Mesenchymal stem cell (in vitro differentiated cells and primary cell): ENCODE data around the gene EHF.

Experiments used
- DNase-seq: peaks from one replicate; pipeline ENCODE4 v3.0.0-alpha.2; 2013
- H2AFZ ChIP-seq: one replicate; pipeline ENCODE4 v1.6.1; 2013; ENCODE audit warnings: low read depth, mild to moderate bottlenecking, control low read depth, inconsistent platforms, low read length, moderate library complexity
- H2AK5ac ChIP-seq: 2 replicates; pipeline ENCODE4 v1.6.1; 2013; ENCODE audit warnings: low read length, moderate library complexity, mild to moderate bottlenecking, inconsistent platforms; ENCODE audit not compliant: severe bottlenecking
- H2BK120ac ChIP-seq: one replicate; pipeline ENCODE4 v1.6.1; 2013; ENCODE audit warnings: low read depth, mild to moderate bottlenecking, inconsistent platforms, low read length, moderate library complexity
- H2BK12ac ChIP-seq, 2 experiments: one replicate each; pipeline ENCODE4 v1.6.1; 2013; ENCODE audit warnings: inconsistent platforms in 2 of 2, low read length in 2 of 2, mild to moderate bottlenecking in 2 of 2, moderate library complexity in 2 of 2, control low read depth in 1 of 2
- H2BK15ac ChIP-seq: one replicate; pipeline ENCODE4 v1.6.1; 2013; ENCODE audit warnings: mild to moderate bottlenecking, low read depth, inconsistent platforms; ENCODE audit not compliant: poor library complexity, severe bottlenecking
- H2BK5ac ChIP-seq: 2 replicates; pipeline ENCODE4 v1.6.1; 2013; ENCODE audit warnings: low read depth, mild to moderate bottlenecking, low read length, control low read depth, inconsistent platforms; ENCODE audit not compliant: poor library complexity, severe bottlenecking
- H3K14ac ChIP-seq, 2 experiments: one replicate each; pipeline ENCODE4 v1.6.1; 2013; ENCODE audit warnings: inconsistent platforms in 2 of 2, low read length in 2 of 2, control low read depth in 1 of 2, mild to moderate bottlenecking in 1 of 2, moderate library complexity in 1 of 2
- H3K18ac ChIP-seq, 2 experiments: one replicate each; pipeline ENCODE4 v1.6.1; 2013; ENCODE audit warnings: inconsistent platforms in 2 of 2, low read length in 2 of 2, control low read depth in 1 of 2, low read depth in 1 of 2, mild to moderate bottlenecking in 1 of 2
- H3K23ac ChIP-seq, 2 experiments: one replicate each; pipeline ENCODE4 v1.6.1; 2013; ENCODE audit warnings: inconsistent platforms in 2 of 2, low read length in 2 of 2, mild to moderate bottlenecking in 2 of 2, moderate library complexity in 2 of 2, control low read depth in 1 of 2
- H3K27ac ChIP-seq: 2 replicates; pipeline ENCODE4 v1.5.1; 2013; ENCODE audit warnings: mild to moderate bottlenecking, moderate library complexity, low read length, control low read depth, inconsistent platforms; ENCODE audit not compliant: poor library complexity, severe bottlenecking
- H3K27me3 ChIP-seq, 2 experiments: 2 replicates each; pipeline versions ENCODE4 v1.6.1 to v1.7.0; 2013; ENCODE audit warnings: low read length in 2 of 2, mild to moderate bottlenecking in 2 of 2, moderate library complexity in 2 of 2, control low read depth in 1 of 2, inconsistent platforms in 1 of 2; ENCODE audit not compliant: control insufficient read depth in 1 of 2, insufficient read depth in 1 of 2
- H3K36me3 ChIP-seq, 2 experiments: 2 replicates each; pipeline versions ENCODE4 v1.6.1 to v1.7.0; 2013; ENCODE audit warnings: low read length in 2 of 2, control low read depth in 1 of 2, inconsistent platforms in 1 of 2, low read depth in 1 of 2, mild to moderate bottlenecking in 1 of 2; ENCODE audit not compliant: insufficient read depth in 2 of 2, control insufficient read depth in 1 of 2
- H3K4ac ChIP-seq, 2 experiments: one replicate each; pipeline ENCODE4 v1.6.1; 2013; ENCODE audit warnings: inconsistent platforms in 2 of 2, low read length in 2 of 2, mild to moderate bottlenecking in 2 of 2, moderate library complexity in 2 of 2, control low read depth in 1 of 2, low read depth in 1 of 2
- H3K4me1 ChIP-seq: 2 replicates; pipeline ENCODE4 v1.6.1; 2013; ENCODE audit warnings: low read depth, low read length, control low read depth; ENCODE audit not compliant: control insufficient read depth, insufficient read depth
- H3K4me2 ChIP-seq: 2 replicates; pipeline ENCODE4 v1.6.1; 2013; ENCODE audit warnings: low read length, mild to moderate bottlenecking, inconsistent platforms; ENCODE audit not compliant: poor library complexity, severe bottlenecking
- H3K4me3 ChIP-seq, 2 experiments: 2 replicates each; pipeline versions ENCODE4 v1.5.1 to v1.7.0; 2013; ENCODE audit warnings: low read length in 2 of 2, mild to moderate bottlenecking in 2 of 2, control low read depth in 1 of 2, low read depth in 1 of 2; ENCODE audit not compliant: insufficient read depth in 1 of 2
- H3K79me1 ChIP-seq: replicated peaks from 2 replicates; pipeline ENCODE4 v1.6.1; 2013; ENCODE audit warnings: mild to moderate bottlenecking, control low read depth, low read length, inconsistent platforms; ENCODE audit not compliant: poor library complexity, severe bottlenecking
- H3K9ac ChIP-seq: 2 replicates; pipeline ENCODE4 v1.7.0; 2013; ENCODE audit warnings: mild to moderate bottlenecking, low read length, moderate library complexity
- H3K9me3 ChIP-seq: 2 replicates; pipeline ENCODE4 v1.7.0; 2013; ENCODE audit warnings: mild to moderate bottlenecking, low read length; ENCODE audit not compliant: control insufficient read depth
- H4K8ac ChIP-seq: one replicate; pipeline ENCODE4 v1.6.1; 2013; ENCODE audit warnings: inconsistent platforms, mild to moderate bottlenecking, low read length, moderate library complexity
- H4K91ac ChIP-seq: one replicate; pipeline ENCODE4 v1.6.1; 2013; ENCODE audit warnings: mild to moderate bottlenecking, low read length, inconsistent platforms
- WGBS: methylation state at CpG from one replicate; pipeline ENCODE4 v1.1.7; 2013; ENCODE audit warnings: mixed read lengths; 5-methylcytosine and 5-hydroxymethylcytosine counted together

Gene EHF

GRCh38 chr11:34604911-34605310, 16.0 kb upstream of the EHF start:
- Histone ChIP-seq H3K4me1 (peaks cover 12% of the 10 kb centered on the region), H4K91ac (no peak overlapping the region), H2AK5ac (no peak overlapping the region), H2BK15ac (no peak overlapping the region), H3K36me3 (no peaks in the 10 kb centered on the region), H3K14ac (no peak overlapping the region), H3K18ac (no peak overlapping the region), H3K23ac (no peak overlapping the region), H3K9me3 (no peaks in the 10 kb centered on the region), H2AFZ (no peak overlapping the region), H3K79me1 (no peaks in the 10 kb centered on the region), H3K9ac (no peak overlapping the region), H2BK12ac (no peak overlapping the region), H4K8ac (no peak overlapping the region), H2BK5ac (no peak overlapping the region), H3K4me2 (no peak overlapping the region), H3K4ac (no peak overlapping the region), H3K27me3 (peaks cover 0 to 14% of the 10 kb centered on the region in 2 experiments), H2BK120ac (no peak overlapping the region), H3K4me3 (no peak overlapping the region), H3K27ac (no peak overlapping the region)
- 82% methylated on average over 8 of the region's 8 CpGs for WGBS
- DNase-seq: no peak

GRCh38 chr11:34605481-34606325, 15.2 kb upstream of the EHF start:
- Histone ChIP-seq H3K14ac (no peak overlapping the region), H3K18ac (no peak overlapping the region), H3K4me1 (peaks cover 7% of the 10 kb centered on the region), H3K4ac (no peak overlapping the region), H2BK15ac (no peak overlapping the region), H3K4me3 (no peak overlapping the region), H2AFZ (no peak overlapping the region), H4K8ac (no peak overlapping the region), H3K9me3 (no peaks in the 10 kb centered on the region), H2AK5ac (no peak overlapping the region), H2BK12ac (no peak overlapping the region), H2BK5ac (no peak overlapping the region), H3K27ac (no peak overlapping the region), H3K79me1 (no peaks in the 10 kb centered on the region), H3K23ac (no peak overlapping the region), H2BK120ac (no peak overlapping the region), H3K9ac (no peak overlapping the region), H3K36me3 (no peaks in the 10 kb centered on the region), H4K91ac (no peak overlapping the region), H3K4me2 (no peak overlapping the region), H3K27me3 (peaks cover 0 to 19% of the 10 kb centered on the region in 2 experiments)
- 95% methylated on average over 6 of the region's 6 CpGs for WGBS
- DNase-seq: no peak

- H2BK12ac ChIP-seq: no peak overlapping the region
- H2BK120ac ChIP-seq: no peak overlapping the region
- no peaks in the 10 kb centered on the region for H3K36me3 ChIP-seq
- H2AK5ac ChIP-seq: no peak overlapping the region
- H3K14ac ChIP-seq: no peak overlapping the region
- 52% methylated on average over 4 of the region's 4 CpGs for WGBS
- no peak overlapping the region for H3K4me2 ChIP-seq
- no peak for DNase-seq
- H3K9ac ChIP-seq: no peak overlapping the region
- no peak overlapping the region for H4K91ac ChIP-seq
- H3K4me3 ChIP-seq: no peak overlapping the region
- H3K4ac ChIP-seq: no peak overlapping the region
- H2AFZ ChIP-seq: no peak overlapping the region
- no peak overlapping the region for H3K18ac ChIP-seq
- H2BK5ac ChIP-seq: no peak overlapping the region
- H3K4me1 ChIP-seq: peaks cover 4% of the 10 kb centered on the region
- peaks cover 0 to 22% of the 10 kb centered on the region in 2 experiments for H3K27me3 ChIP-seq
- no peaks in the 10 kb centered on the region for H3K9me3 ChIP-seq
- no peaks in the 10 kb centered on the region for H3K79me1 ChIP-seq
- H3K27ac ChIP-seq: no peak overlapping the region
- H2BK15ac ChIP-seq: no peak overlapping the region
- no peak overlapping the region for H4K8ac ChIP-seq
- H3K23ac ChIP-seq: no peak overlapping the region
Measured at GRCh38 chr11:34606326-34607120, 14.4 kb upstream of the EHF start.

GRCh38 chr11:34609187-34609751, 11.6 kb upstream of the EHF start:
- Histone ChIP-seq H3K9ac (no peak overlapping the region), H2BK120ac (no peak overlapping the region), H3K4me3 (no peak overlapping the region), H2BK5ac (no peak overlapping the region), H3K27ac (no peak overlapping the region), H3K9me3 (no peaks in the 10 kb centered on the region), H3K36me3 (no peaks in the 10 kb centered on the region), H3K79me1 (no peaks in the 10 kb centered on the region), H4K8ac (no peak overlapping the region), H3K23ac (no peak overlapping the region), H3K4ac (no peak overlapping the region), H2AK5ac (no peak overlapping the region), H3K27me3 (peaks cover 0 to 27% of the 10 kb centered on the region in 2 experiments), H3K4me1 (peaks cover 3% of the 10 kb centered on the region), H3K4me2 (no peak overlapping the region), H3K18ac (no peak overlapping the region), H2AFZ (no peak overlapping the region), H2BK15ac (no peak overlapping the region), H4K91ac (no peak overlapping the region), H2BK12ac (no peak overlapping the region), H3K14ac (no peak overlapping the region)
- 97% methylated on average over 5 of the region's 7 CpGs for WGBS
- DNase-seq: no peak
